Activated T-helper 2 cell treated with anti-CD3 and anti-CD28 coated beads, Interferon-gamma antibody, Interleukin-2, Interleukin-4, amounts not matched to agents 10 μg/mL and 5 μg/mL and 100 μg/mL, durations not matched to agents 14 hours and 24 hours and 36 hours (primary cell): ENCODE results near the gene COLEC11. TPM values are rescaled to one million over a fixed set of nuclear protein-coding genes. Genes with fewer than 3 reads are reported as not detected.
"Not testable (repeated sequence)": the region's sequence is repeated elsewhere in the genome, so short reads cannot be mapped to it uniquely, and the experiment has no call there.

Experiments used
- DNase-seq: peaks from one replicate; pipeline ENCODE4 v3.0.0; 2021; ENCODE audit warnings: low spot score
- H3K27ac Mint-ChIP-seq: one replicate; pipeline ENCODE4 v1.8.0; 2021; ENCODE audit warnings: mixed read lengths
- H3K27me3 Mint-ChIP-seq: one replicate; pipeline ENCODE4 v1.8.0; 2021; ENCODE audit warnings: low read depth, mixed read lengths
- H3K36me3 Mint-ChIP-seq: one replicate; pipeline ENCODE4 v1.8.0; 2021; ENCODE audit warnings: low read depth, mixed read lengths
- H3K4me1 Mint-ChIP-seq: one replicate; pipeline ENCODE4 v1.8.0; 2021; ENCODE audit warnings: low read depth, mixed read lengths
- H3K4me3 Mint-ChIP-seq: one replicate; pipeline ENCODE4 v1.8.0; 2021; ENCODE audit warnings: low read depth, mild to moderate bottlenecking, moderate library complexity, mixed read lengths
- H3K9me3 Mint-ChIP-seq: one replicate; pipeline ENCODE4 v1.8.0; 2021; ENCODE audit warnings: mixed read lengths
- intact Hi-C: fragments of 100-400 bp; cut with micrococcal nuclease; formaldehyde crosslinking; loops from one replicate; pipeline ENCODE4 v1.15.1; 2023
- total RNA-seq: library from RNA; stranded (reverse); gene quantifications from 2 replicates; pipeline ENCODE4 v1.2.3, GENCODE V29; 2022

COLEC11 gene
- total RNA-seq, 1 donor from 2014 or later = not detected

- Mint-ChIP-seq H3K27me3 (no peaks in the 10 kb centered on the region), H3K9me3 (no peaks in the 10 kb centered on the region), H3K4me3 (no peak overlapping the region), H3K4me1 (peaks cover 14% of the 10 kb centered on the region), H3K27ac (no peak overlapping the region), H3K36me3 (no peaks in the 10 kb centered on the region)
- intact Hi-C loops = no loop called here
- DNase-seq = no peak
Observed at GRCh38 chr2:3652896-3653625, 58.1 kb downstream of the COLEC11 start.

GRCh38 chr2:3654011-3654410 is 59.1 kb downstream of the COLEC11 start:
- Mint-ChIP-seq H3K27me3 (no peaks in the 10 kb centered on the region), H3K4me3 (no peak overlapping the region), H3K27ac (no peak overlapping the region), H3K4me1 (peaks cover 14% of the 10 kb centered on the region), H3K36me3 (no peaks in the 10 kb centered on the region), H3K9me3 (no peaks in the 10 kb centered on the region)
- DNase-seq = no peak
- intact Hi-C loops = no loop called here

GRCh38 chr2:3654531-3655225 is 59.8 kb downstream of the COLEC11 start:
- no peak overlapping the region for H3K4me3 Mint-ChIP-seq
- H3K4me1 Mint-ChIP-seq = peaks cover 14% of the 10 kb centered on the region
- H3K27ac Mint-ChIP-seq = no peak overlapping the region
- intact Hi-C loops = no loop called here
- no peaks in the 10 kb centered on the region for H3K9me3 Mint-ChIP-seq
- H3K36me3 Mint-ChIP-seq = no peaks in the 10 kb centered on the region
- no peak for DNase-seq
- H3K27me3 Mint-ChIP-seq = no peaks in the 10 kb centered on the region

- Mint-ChIP-seq H3K4me1 (peaks cover 10% of the 10 kb centered on the region), H3K4me3 (no peak overlapping the region), H3K27me3 (no peaks in the 10 kb centered on the region), H3K9me3 (no peaks in the 10 kb centered on the region), H3K27ac (no peak overlapping the region), H3K36me3 (no peaks in the 10 kb centered on the region)
- intact Hi-C loops = no loop called here
- no peak for DNase-seq
Observed at GRCh38 chr2:3655871-3656761, 61.2 kb downstream of the COLEC11 start.

- H3K9me3 Mint-ChIP-seq = no peaks in the 10 kb centered on the region
- no peak overlapping the region for H3K4me3 Mint-ChIP-seq
- peaks cover 2% of the 10 kb centered on the region for H3K4me1 Mint-ChIP-seq
- DNase-seq = no peak
- H3K27ac Mint-ChIP-seq = no peak overlapping the region
- intact Hi-C loops = no loop called here
- no peaks in the 10 kb centered on the region for H3K27me3 Mint-ChIP-seq
- H3K36me3 Mint-ChIP-seq = no peaks in the 10 kb centered on the region
Observed at GRCh38 chr2:3656762-3657721, 62.1 kb downstream of the COLEC11 start.

GRCh38 chr2:3657881-3658280 is 63.0 kb downstream of the COLEC11 start, which contains the start of gene ALLC:
Gene ALLC (plus strand): TSS chr2:3658200. CDS start chr2:3671158, 12,958 bp downstream.
- intact Hi-C loops = no loop called here
- DNase-seq = no peak
- H3K27ac Mint-ChIP-seq = no peak within 1 kb of the TSS
- no peaks in the 10 kb centered on the region for H3K36me3 Mint-ChIP-seq
- no peak within 1 kb of the TSS for H3K4me3 Mint-ChIP-seq
- no peaks in the 10 kb centered on the region for H3K9me3 Mint-ChIP-seq
- H3K27me3 Mint-ChIP-seq = no peaks in the 10 kb centered on the region
- H3K4me1 Mint-ChIP-seq = no peaks in the 10 kb centered on the region

- Mint-ChIP-seq H3K4me1 (no peaks in the 10 kb centered on the region), H3K4me3 (no peak overlapping the region), H3K27ac (no peak overlapping the region), H3K9me3 (no peaks in the 10 kb centered on the region), H3K36me3 (no peaks in the 10 kb centered on the region), H3K27me3 (no peaks in the 10 kb centered on the region)
- intact Hi-C loops = no loop called here
- no peak for DNase-seq
Observed at GRCh38 chr2:3659447-3660432, 64.8 kb downstream of the COLEC11 start.

- H3K4me1 Mint-ChIP-seq, H3K27me3 Mint-ChIP-seq, H3K4me3 Mint-ChIP-seq, H3K9me3 Mint-ChIP-seq, DNase-seq, H3K36me3 Mint-ChIP-seq, H3K27ac Mint-ChIP-seq, intact Hi-C loops: not testable (repeated sequence)
Observed at GRCh38 chr2:3660640-3661039, 65.7 kb downstream of the COLEC11 start.

GRCh38 chr2:3661149-3661660 is 66.3 kb downstream of the COLEC11 start:
- no peak for DNase-seq
- no peak overlapping the region for H3K27ac Mint-ChIP-seq
- intact Hi-C loops = no loop called here
- no peaks in the 10 kb centered on the region for H3K36me3 Mint-ChIP-seq
- no peaks in the 10 kb centered on the region for H3K4me1 Mint-ChIP-seq
- H3K4me3 Mint-ChIP-seq = no peak overlapping the region
- no peaks in the 10 kb centered on the region for H3K27me3 Mint-ChIP-seq
- no peaks in the 10 kb centered on the region for H3K9me3 Mint-ChIP-seq

- Mint-ChIP-seq H3K27me3 (no peaks in the 10 kb centered on the region), H3K9me3 (no peaks in the 10 kb centered on the region), H3K4me1 (no peaks in the 10 kb centered on the region), H3K4me3 (no peak overlapping the region), H3K36me3 (no peaks in the 10 kb centered on the region), H3K27ac (no peak overlapping the region)
- intact Hi-C loops = no loop called here
- DNase-seq = no peak
Observed at GRCh38 chr2:3662239-3662638, 67.3 kb downstream of the COLEC11 start.

- Mint-ChIP-seq H3K4me1 (no peaks in the 10 kb centered on the region), H3K4me3 (no peak overlapping the region), H3K36me3 (no peaks in the 10 kb centered on the region), H3K27me3 (no peaks in the 10 kb centered on the region), H3K9me3 (no peaks in the 10 kb centered on the region), H3K27ac (no peak overlapping the region)
- intact Hi-C loops = no loop called here
- no peak for DNase-seq
Observed at GRCh38 chr2:3664118-3664517, 69.2 kb downstream of the COLEC11 start.
